ENCODE data around the gene MMP2. TPM values are rescaled to one million over a fixed set of nuclear protein-coding genes. Genes with fewer than 3 reads are reported as not detected.
A peak's percentile ranks its signal among the peaks of the same experiment; 100 is the strongest.

The MMP2 gene
- total and polyA plus RNA-seq, 7 donors, result 16.0 to 60.9 (median 23.2) TPM

DNA sequence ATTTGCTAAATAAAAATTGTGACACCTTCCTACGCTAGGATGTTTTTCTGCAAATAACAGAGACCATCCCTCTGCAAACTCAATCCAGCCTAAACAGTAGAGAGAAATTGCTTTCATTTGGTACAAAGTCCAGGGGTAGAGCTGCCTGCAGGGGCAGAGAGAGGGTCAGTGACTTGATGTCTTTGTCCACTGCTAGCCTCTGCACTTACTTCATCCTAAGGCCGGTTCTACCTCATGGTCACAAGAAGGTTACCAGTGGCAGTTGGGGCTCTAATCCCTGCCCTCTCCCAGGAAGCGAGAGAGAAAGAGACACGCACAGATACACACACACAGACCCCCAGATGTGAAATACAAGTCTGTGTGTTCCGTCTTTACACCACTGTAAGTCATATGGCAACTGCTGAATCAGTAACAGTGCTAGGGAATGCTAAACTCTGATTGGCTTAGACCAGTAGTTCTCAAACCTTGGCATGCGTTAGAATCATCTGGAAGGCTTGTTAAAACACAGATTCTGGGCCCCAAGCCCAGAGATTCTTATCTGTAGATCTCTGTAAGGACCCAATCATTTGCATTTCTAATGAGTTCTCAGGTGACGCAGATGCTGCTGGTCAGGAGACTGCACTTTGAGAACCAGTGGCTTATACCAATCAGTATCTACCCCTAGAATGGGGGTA lies 16.8 kb downstream of the MMP2 start:
- WGBS, 3 donors, result 65 to 76% (median 73%) methylated on average over 7 of the region's 7 CpGs

GRCh38 chr16:55496509-55497145 lies 17.6 kb downstream of the MMP2 start:
- Histone ChIP-seq H3K4me3 (no peak overlapping the region), H3K4me1 (peaks cover 3% of the 10 kb centered on the region), H3K9me3 (no peaks in the 10 kb centered on the region), H3K36me3 (ENCODE audit: insufficient read depth in 1 of 2, low read depth in 1 of 2) (no peaks in the 10 kb centered on the region), H3K27ac (no peak overlapping the region), H3K27me3 (ENCODE audit: insufficient read depth in 3 of 3, low read length in 2 of 3) (no peaks in the 10 kb centered on the region)
- no peak for ATAC-seq
- 73 to 76% (median 74%) methylated on average over 8 of the region's 8 CpGs for WGBS, 3 donors
- intact Hi-C loops (cut with DNase I), result no loop called here
- no peak for DNase-seq
- no peak for TF ChIP-seq CTCF (IDR thresholded peaks at IDR 0.05)

More for the DNA sequence above, 16.8 kb downstream of the MMP2 start:
- DNase-seq, result no peak
- H3K4me1 ChIP-seq, result peaks cover under 1% of the 10 kb centered on the region
- intact Hi-C loops (cut with DNase I), result no loop called here
- H3K27me3 ChIP-seq (ENCODE audit: insufficient read depth in 3 of 3, low read length in 2 of 3), result no peaks in the 10 kb centered on the region
- peak in 1 of 4 donors; percentile 35 for ATAC-seq
- H3K27ac ChIP-seq, result no peak overlapping the region
- H3K36me3 ChIP-seq (ENCODE audit: insufficient read depth in 1 of 2, low read depth in 1 of 2), result no peaks in the 10 kb centered on the region
- no peak for TF ChIP-seq CTCF (IDR thresholded peaks at IDR 0.05)
- no peak overlapping the region for H3K4me3 ChIP-seq
- H3K9me3 ChIP-seq, result no peaks in the 10 kb centered on the region

GRCh38 chr16:55497558-55497957 lies 18.6 kb downstream of the MMP2 start:
- DNase-seq (no peak), ATAC-seq (no peak)
- no peak overlapping the region for H3K4me3 ChIP-seq
- no peak overlapping the region for H3K27ac ChIP-seq
- peaks cover 0 to 2% (median 0%) of the 10 kb centered on the region in 3 donors for H3K27me3 ChIP-seq (ENCODE audit: insufficient read depth in 3 of 3, low read length in 2 of 3)
- WGBS, 3 donors, result 81 to 91% (median 87%) methylated on average over 5 of the region's 5 CpGs
- H3K36me3 ChIP-seq (ENCODE audit: insufficient read depth in 1 of 2, low read depth in 1 of 2), result no peaks in the 10 kb centered on the region
- H3K4me1 ChIP-seq, result peaks cover 7% of the 10 kb centered on the region
- intact Hi-C loops (cut with DNase I), result no loop called here
- TF ChIP-seq CTCF (IDR thresholded peaks at IDR 0.05), result no peak
- no peaks in the 10 kb centered on the region for H3K9me3 ChIP-seq

DNA sequence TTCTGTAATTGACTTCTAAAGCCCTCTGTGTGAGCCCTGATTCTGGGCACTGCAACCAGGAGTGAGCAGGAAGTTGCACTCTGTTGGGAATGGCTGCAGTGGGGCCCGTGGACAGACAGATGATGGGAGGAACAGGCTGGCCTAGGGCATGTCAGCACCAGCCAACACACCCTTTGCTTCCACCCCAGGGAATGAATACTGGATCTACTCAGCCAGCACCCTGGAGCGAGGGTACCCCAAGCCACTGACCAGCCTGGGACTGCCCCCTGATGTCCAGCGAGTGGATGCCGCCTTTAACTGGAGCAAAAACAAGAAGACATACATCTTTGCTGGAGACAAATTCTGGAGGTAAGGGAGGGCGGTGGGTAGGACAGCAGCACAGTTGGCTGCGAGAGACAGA lies 19.1 kb downstream of the MMP2 start:
- TF ChIP-seq CTCF (IDR thresholded peaks at IDR 0.05), result no peak
- ATAC-seq, result no peak
- no peaks in the 10 kb centered on the region for H3K36me3 ChIP-seq (ENCODE audit: insufficient read depth in 1 of 2, low read depth in 1 of 2)
- 82 to 86% (median 82%) methylated on average over 6 of the region's 6 CpGs for WGBS, 3 donors
- no peak overlapping the region for H3K27ac ChIP-seq
- peaks cover 12% of the 10 kb centered on the region for H3K4me1 ChIP-seq
- no peaks in the 10 kb centered on the region for H3K9me3 ChIP-seq
- H3K4me3 ChIP-seq, result no peak overlapping the region
- intact Hi-C loops (cut with DNase I), result no loop called here
- H3K27me3 ChIP-seq (ENCODE audit: insufficient read depth in 3 of 3, low read length in 2 of 3), result peaks cover 0 to 2% (median 0%) of the 10 kb centered on the region in 3 donors
- DNase-seq, result no peak
